SK-N-SH (cell line): ENCODE measurements around the gene NRIP3.

Experiments used
- MXI1 ChIP-seq: IDR thresholded peaks from 2 replicates; pipeline ENCODE4 v1.6.1; 2012; ENCODE audit warnings: mild to moderate bottlenecking, low read depth, low read length, improper control_type of control experiment
- POLR2AphosphoS5 ChIP-seq: IDR thresholded peaks from 2 replicates; pipeline ENCODE4 v1.6.1; 2012; ENCODE audit warnings: low read depth, low read length
- RAD21 ChIP-seq: IDR thresholded peaks from 2 replicates; pipeline ENCODE4 v1.6.1; 2012; ENCODE audit warnings: mild to moderate bottlenecking, low read length
- TF ChIP-seq, protein P1 (sequence below): fragments of 200-600 bp; sonication (generic); IDR thresholded peaks from 2 replicates; pipeline ENCODE4 v1.6.1; 2017; ENCODE audit warnings: antibody characterized with exemption, mild to moderate bottlenecking, moderate library complexity
- TF ChIP-seq, protein P2 (sequence below): IDR thresholded peaks from 2 replicates; pipeline ENCODE4 v1.6.1; 2012; ENCODE audit warnings: mild to moderate bottlenecking, low read depth, low read length, moderate library complexity

DNA sequence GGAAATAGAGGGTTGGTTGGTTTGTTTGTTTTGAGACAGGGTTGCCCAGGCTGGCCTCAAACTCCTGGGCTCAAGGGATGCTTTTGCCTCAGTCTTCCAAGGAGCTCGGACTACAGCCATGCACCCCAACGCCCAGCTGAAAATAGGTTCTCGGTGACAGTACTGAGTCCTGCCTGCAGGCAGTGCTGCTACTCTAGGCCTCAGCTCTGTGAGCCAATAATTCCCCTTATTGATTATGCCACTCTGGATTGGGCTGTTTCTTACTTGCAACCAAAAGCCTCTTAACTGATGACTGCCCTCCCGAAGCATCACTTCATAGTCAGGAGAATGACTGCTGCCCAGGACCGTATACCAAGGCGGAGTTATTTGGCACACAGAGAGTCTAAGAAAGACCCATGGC lies 69.9 kb downstream of the NRIP3 start:
- TF ChIP-seq RAD21: no peak
- TF ChIP-seq MXI1: no peak
- TF ChIP-seq, protein P1, sequence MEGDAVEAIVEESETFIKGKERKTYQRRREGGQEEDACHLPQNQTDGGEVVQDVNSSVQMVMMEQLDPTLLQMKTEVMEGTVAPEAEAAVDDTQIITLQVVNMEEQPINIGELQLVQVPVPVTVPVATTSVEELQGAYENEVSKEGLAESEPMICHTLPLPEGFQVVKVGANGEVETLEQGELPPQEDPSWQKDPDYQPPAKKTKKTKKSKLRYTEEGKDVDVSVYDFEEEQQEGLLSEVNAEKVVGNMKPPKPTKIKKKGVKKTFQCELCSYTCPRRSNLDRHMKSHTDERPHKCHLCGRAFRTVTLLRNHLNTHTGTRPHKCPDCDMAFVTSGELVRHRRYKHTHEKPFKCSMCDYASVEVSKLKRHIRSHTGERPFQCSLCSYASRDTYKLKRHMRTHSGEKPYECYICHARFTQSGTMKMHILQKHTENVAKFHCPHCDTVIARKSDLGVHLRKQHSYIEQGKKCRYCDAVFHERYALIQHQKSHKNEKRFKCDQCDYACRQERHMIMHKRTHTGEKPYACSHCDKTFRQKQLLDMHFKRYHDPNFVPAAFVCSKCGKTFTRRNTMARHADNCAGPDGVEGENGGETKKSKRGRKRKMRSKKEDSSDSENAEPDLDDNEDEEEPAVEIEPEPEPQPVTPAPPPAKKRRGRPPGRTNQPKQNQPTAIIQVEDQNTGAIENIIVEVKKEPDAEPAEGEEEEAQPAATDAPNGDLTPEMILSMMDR: no peak
- TF ChIP-seq POLR2AphosphoS5: no peak
- TF ChIP-seq, protein P2, sequence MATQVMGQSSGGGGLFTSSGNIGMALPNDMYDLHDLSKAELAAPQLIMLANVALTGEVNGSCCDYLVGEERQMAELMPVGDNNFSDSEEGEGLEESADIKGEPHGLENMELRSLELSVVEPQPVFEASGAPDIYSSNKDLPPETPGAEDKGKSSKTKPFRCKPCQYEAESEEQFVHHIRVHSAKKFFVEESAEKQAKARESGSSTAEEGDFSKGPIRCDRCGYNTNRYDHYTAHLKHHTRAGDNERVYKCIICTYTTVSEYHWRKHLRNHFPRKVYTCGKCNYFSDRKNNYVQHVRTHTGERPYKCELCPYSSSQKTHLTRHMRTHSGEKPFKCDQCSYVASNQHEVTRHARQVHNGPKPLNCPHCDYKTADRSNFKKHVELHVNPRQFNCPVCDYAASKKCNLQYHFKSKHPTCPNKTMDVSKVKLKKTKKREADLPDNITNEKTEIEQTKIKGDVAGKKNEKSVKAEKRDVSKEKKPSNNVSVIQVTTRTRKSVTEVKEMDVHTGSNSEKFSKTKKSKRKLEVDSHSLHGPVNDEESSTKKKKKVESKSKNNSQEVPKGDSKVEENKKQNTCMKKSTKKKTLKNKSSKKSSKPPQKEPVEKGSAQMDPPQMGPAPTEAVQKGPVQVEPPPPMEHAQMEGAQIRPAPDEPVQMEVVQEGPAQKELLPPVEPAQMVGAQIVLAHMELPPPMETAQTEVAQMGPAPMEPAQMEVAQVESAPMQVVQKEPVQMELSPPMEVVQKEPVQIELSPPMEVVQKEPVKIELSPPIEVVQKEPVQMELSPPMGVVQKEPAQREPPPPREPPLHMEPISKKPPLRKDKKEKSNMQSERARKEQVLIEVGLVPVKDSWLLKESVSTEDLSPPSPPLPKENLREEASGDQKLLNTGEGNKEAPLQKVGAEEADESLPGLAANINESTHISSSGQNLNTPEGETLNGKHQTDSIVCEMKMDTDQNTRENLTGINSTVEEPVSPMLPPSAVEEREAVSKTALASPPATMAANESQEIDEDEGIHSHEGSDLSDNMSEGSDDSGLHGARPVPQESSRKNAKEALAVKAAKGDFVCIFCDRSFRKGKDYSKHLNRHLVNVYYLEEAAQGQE: no peak
